ENCODE results near the gene MGAT5B.
"Not testable (repeated sequence)": the region's sequence is repeated elsewhere in the genome, so short reads cannot be mapped to it uniquely, and the experiment has no call there.

MGAT5B gene

GRCh38 chr17:76868176-76868668 is at the start of gene MGAT5B:
Gene MGAT5B, plus strand, starts transcription at chr17:76868404. Its CDS starts 626 bp downstream, at chr17:76869030.
- DNase-seq (ENCODE audit: low read depth): peak; percentile 49

GRCh38 chr17:76820039-76820438 is 48.2 kb upstream of the MGAT5B start:
- DNase-seq (ENCODE audit: low read depth): no peak

- no peak for DNase-seq (ENCODE audit: low read depth)
These were observed 47.6 kb upstream of the MGAT5B start for GRCh38 chr17:76820561-76820960.

- no peak for DNase-seq (ENCODE audit: low read depth)
These were observed 45.9 kb upstream of the MGAT5B start for GRCh38 chr17:76822184-76822778.

- no peak for DNase-seq (ENCODE audit: low read depth)
These were observed 44.1 kb upstream of the MGAT5B start for GRCh38 chr17:76824093-76824492.

- DNase-seq (ENCODE audit: low read depth): peak; percentile 14
These were observed 41.7 kb upstream of the MGAT5B start for GRCh38 chr17:76826330-76827068.

GRCh38 chr17:76827736-76828135 is 40.5 kb upstream of the MGAT5B start:
- no peak for DNase-seq (ENCODE audit: low read depth)

GRCh38 chr17:76830987-76831715 is 37.1 kb upstream of the MGAT5B start:
- no peak for DNase-seq (ENCODE audit: low read depth)

- no peak for DNase-seq (ENCODE audit: low read depth)
These were observed 35.1 kb upstream of the MGAT5B start for GRCh38 chr17:76833034-76833644.

GRCh38 chr17:76833747-76834146 is 34.5 kb upstream of the MGAT5B start:
- no peak for DNase-seq (ENCODE audit: low read depth)

- no peak for DNase-seq (ENCODE audit: low read depth)
These were observed 33.3 kb upstream of the MGAT5B start for GRCh38 chr17:76834870-76835269.

GRCh38 chr17:76840443-76840767 is 27.8 kb upstream of the MGAT5B start:
- DNase-seq (ENCODE audit: low read depth): no peak

GRCh38 chr17:76840884-76841775 is 27.1 kb upstream of the MGAT5B start:
- no peak for DNase-seq (ENCODE audit: low read depth)

GRCh38 chr17:76841776-76842405 is 26.3 kb upstream of the MGAT5B start:
- no peak for DNase-seq (ENCODE audit: low read depth)

- DNase-seq (ENCODE audit: low read depth): not testable (repeated sequence)
These were observed 25.1 kb upstream of the MGAT5B start for GRCh38 chr17:76843068-76843467.

- peak; percentile 16 for DNase-seq (ENCODE audit: low read depth)
These were observed 24.3 kb upstream of the MGAT5B start for GRCh38 chr17:76843703-76844484.

- no peak for DNase-seq (ENCODE audit: low read depth)
These were observed 23.7 kb upstream of the MGAT5B start for GRCh38 chr17:76844485-76844829.

- DNase-seq (ENCODE audit: low read depth): no peak
These were observed 23.4 kb upstream of the MGAT5B start for GRCh38 chr17:76844846-76845245.

- peak; percentile 53 for DNase-seq (ENCODE audit: low read depth)
These were observed 22.6 kb upstream of the MGAT5B start for GRCh38 chr17:76845541-76846017.

- no peak for DNase-seq (ENCODE audit: low read depth)
These were observed 21.2 kb upstream of the MGAT5B start for GRCh38 chr17:76847031-76847430.

Measured in amniotic epithelial cell (primary cell).